ENCODE data around the gene STAB2.

DNA sequence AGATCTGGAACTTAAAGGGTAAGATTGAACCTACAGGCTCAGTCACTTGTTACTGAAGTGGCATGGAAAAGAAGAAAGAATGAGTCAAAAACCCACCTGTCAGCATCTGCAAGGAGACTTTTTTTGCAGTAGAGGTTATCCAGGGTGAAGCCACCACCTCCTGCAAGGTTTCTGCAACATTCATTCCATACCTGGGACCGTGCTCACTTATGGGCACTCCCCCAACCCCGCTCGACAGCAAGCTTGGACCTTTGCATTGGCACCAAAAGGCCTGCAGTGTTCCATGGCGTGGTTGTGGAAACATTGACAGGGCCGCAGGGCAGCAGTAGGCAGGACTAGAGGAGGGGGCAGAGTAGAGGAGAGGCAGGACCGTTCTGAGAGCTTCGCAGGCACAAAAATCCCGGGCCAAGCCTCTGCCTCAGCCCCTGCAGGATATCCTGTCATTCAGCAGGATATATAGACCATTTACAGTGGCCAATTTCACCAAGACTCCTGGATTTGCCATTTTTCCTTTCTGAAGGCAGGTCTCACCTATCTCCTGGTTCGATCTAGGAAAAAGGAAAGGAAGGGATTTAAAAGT, at the start of gene STAB2:
- TF ChIP-seq CTCF (IDR thresholded peaks at IDR 0.05 in 4 of 5, conservative IDR thresholded peaks at IDR 0.05 in 1 of 5) (no peak), POLR2A (IDR thresholded peaks at IDR 0.05) (no peak)

All from gastrocnemius medialis (tissue), 4 donors.